OCI-LY1 (cell line): ENCODE data around the gene MIF.

Source experiments
- H2AFZ ChIP-seq: fragments of 200-600 bp; sonication (generic), shearing (Covaris generic); 2 replicates; pipeline ENCODE4 v1.6.0; 2014; ENCODE audit warnings: antibody characterized with exemption, mild to moderate bottlenecking, low read length
- H3F3A ChIP-seq: fragments of 200-600 bp; sonication (generic), shearing (Covaris generic); 2 replicates; pipeline ENCODE4 v1.6.0; 2014; ENCODE audit warnings: mild to moderate bottlenecking, antibody characterized with exemption, low read length, moderate library complexity; ENCODE audit not compliant: insufficient read depth
- H3K27ac ChIP-seq: fragments of 200-600 bp; sonication (generic); 2 replicates; pipeline ENCODE4 v1.5.1; 2014; ENCODE audit warnings: low read length, mixed run types, mild to moderate bottlenecking, low read depth; ENCODE audit not compliant: poor library complexity, severe bottlenecking
- H3K27me3 ChIP-seq: fragments of 200-600 bp; sonication (generic); 2 replicates; pipeline ENCODE4 v1.6.0; 2014; ENCODE audit warnings: antibody characterized with exemption, mild to moderate bottlenecking, low read length, moderate library complexity; ENCODE audit not compliant: insufficient read depth
- H3K36me3 ChIP-seq: fragments of 200-600 bp; sonication (generic); 2 replicates; pipeline ENCODE4 v1.6.1; 2014; ENCODE audit warnings: mild to moderate bottlenecking, antibody characterized with exemption, low read length, moderate library complexity, mixed read lengths; ENCODE audit not compliant: insufficient read depth
- H3K4me1 ChIP-seq: fragments of 200-600 bp; sonication (generic); 2 replicates; pipeline ENCODE4 v1.5.1; 2014; ENCODE audit warnings: mild to moderate bottlenecking, low read length, moderate library complexity; ENCODE audit not compliant: insufficient read depth, severe bottlenecking
- H3K4me2 ChIP-seq: fragments of 200-600 bp; sonication (generic), shearing (Covaris generic); 2 replicates; pipeline ENCODE4 v1.6.1; 2014; ENCODE audit warnings: low read length
- H3K4me3 ChIP-seq: fragments of 200-600 bp; sonication (generic); 2 replicates; pipeline ENCODE4 v1.5.1; 2014; ENCODE audit warnings: low read length, low read depth, mild to moderate bottlenecking, mixed read lengths; ENCODE audit not compliant: poor library complexity, severe bottlenecking
- H3K79me2 ChIP-seq: fragments of 200-600 bp; shearing (Covaris generic); 2 replicates; pipeline ENCODE4 v1.6.1; 2016; ENCODE audit warnings: mixed run types, low read length, mixed read lengths; ENCODE audit not compliant: insufficient read depth
- H3K9ac ChIP-seq: fragments of 200-600 bp; sonication (generic), shearing (Covaris generic); 2 replicates; pipeline ENCODE4 v1.6.1; 2014; ENCODE audit warnings: mild to moderate bottlenecking, low read length, mixed read lengths
- H3K9me2 ChIP-seq: fragments of 200-600 bp; sonication (generic), shearing (Covaris generic); 2 replicates; pipeline ENCODE4 v1.6.1; 2014; ENCODE audit warnings: low read depth, mild to moderate bottlenecking, low read length, mixed read lengths
- H3K9me3 ChIP-seq: fragments of 200-600 bp; shearing (Covaris generic); 2 replicates; pipeline ENCODE4 v1.6.1; 2014; ENCODE audit warnings: low read length, mixed read lengths
- H4K20me1 ChIP-seq: fragments of 200-600 bp; sonication (generic), shearing (Covaris generic); 2 replicates; pipeline ENCODE4 v1.6.0; 2016; ENCODE audit warnings: mild to moderate bottlenecking, low read length; ENCODE audit not compliant: insufficient read depth
- CTCF ChIP-seq: fragments of 200-600 bp; sonication (generic), shearing (Covaris generic); IDR thresholded peaks from 2 replicates; pipeline ENCODE4 v1.5.1; 2017; ENCODE audit warnings: mild to moderate bottlenecking, antibody characterized with exemption, low read length, moderate library complexity, mixed read lengths
- EZH2 ChIP-seq: fragments of 200-600 bp; sonication (generic), shearing (Covaris generic); IDR thresholded peaks from 2 replicates; pipeline ENCODE4 v1.8.0; 2017; ENCODE audit warnings: borderline replicate concordance, mixed run types, mild to moderate bottlenecking, antibody characterized with exemption, low read length, moderate library complexity, mixed read lengths

Gene MIF

GRCh38 chr22:23894710-23895598, 771 bp downstream of the MIF start:
- Histone ChIP-seq H3K4me3 (peak overlapping the region; percentile 75), H3K27ac (peak overlapping the region; percentile 90), H3K36me3 (peaks cover 50% of the 10 kb centered on the region), H3F3A (no peaks in the 10 kb centered on the region), H3K4me2 (peak overlapping the region; percentile 92), H3K27me3 (no peaks in the 10 kb centered on the region), H3K9ac (peak overlapping the region; percentile 86), H3K9me2 (no peaks in the 10 kb centered on the region), H3K79me2 (no peaks in the 10 kb centered on the region; the same call in 1 of the 2 replicates), H2AFZ (no peak overlapping the region), H3K9me3 (no peaks in the 10 kb centered on the region), H4K20me1 (no peaks in the 10 kb centered on the region), H3K4me1 (peaks cover 22% of the 10 kb centered on the region)
- TF ChIP-seq CTCF, result peak; percentile 54
- TF ChIP-seq EZH2, result no peak

- Histone ChIP-seq H3K9me2 (no peaks in the 10 kb centered on the region), H3K9me3 (no peaks in the 10 kb centered on the region), H3K27ac (peak overlapping the region; percentile 90), H3F3A (no peaks in the 10 kb centered on the region), H3K4me1 (peaks cover 22% of the 10 kb centered on the region), H3K27me3 (no peaks in the 10 kb centered on the region), H3K36me3 (peaks cover 52% of the 10 kb centered on the region), H3K4me3 (peak overlapping the region; percentile 75), H3K79me2 (no peaks in the 10 kb centered on the region; the same call in 1 of the 2 replicates), H4K20me1 (no peaks in the 10 kb centered on the region), H3K9ac (peak overlapping the region; percentile 86), H2AFZ (no peak overlapping the region), H3K4me2 (peak overlapping the region; percentile 92)
- TF ChIP-seq CTCF, result no peak
- TF ChIP-seq EZH2, result no peak
Measured at GRCh38 chr22:23895599-23896144, 1.5 kb downstream of the MIF start.

GRCh38 chr22:23896166-23896522, 2.0 kb downstream of the MIF start:
- H3K27me3 ChIP-seq, result no peaks in the 10 kb centered on the region
- peaks cover 22% of the 10 kb centered on the region for H3K4me1 ChIP-seq
- H3K4me2 ChIP-seq, result peak overlapping the region; percentile 92
- H2AFZ ChIP-seq, result no peak overlapping the region
- TF ChIP-seq EZH2, result no peak
- TF ChIP-seq CTCF, result no peak
- no peaks in the 10 kb centered on the region for H4K20me1 ChIP-seq
- no peaks in the 10 kb centered on the region for H3K9me3 ChIP-seq
- H3F3A ChIP-seq, result no peaks in the 10 kb centered on the region
- H3K9me2 ChIP-seq, result no peaks in the 10 kb centered on the region
- H3K79me2 ChIP-seq, result no peaks in the 10 kb centered on the region; the same call in 1 of the 2 replicates
- peak overlapping the region; percentile 90 for H3K27ac ChIP-seq
- peaks cover 57% of the 10 kb centered on the region for H3K36me3 ChIP-seq
- peak overlapping the region; percentile 75 for H3K4me3 ChIP-seq
- H3K9ac ChIP-seq, result peak overlapping the region; percentile 86
